Measurements from ENCODE around the gene LRP3.

LRP3 gene

DNA sequence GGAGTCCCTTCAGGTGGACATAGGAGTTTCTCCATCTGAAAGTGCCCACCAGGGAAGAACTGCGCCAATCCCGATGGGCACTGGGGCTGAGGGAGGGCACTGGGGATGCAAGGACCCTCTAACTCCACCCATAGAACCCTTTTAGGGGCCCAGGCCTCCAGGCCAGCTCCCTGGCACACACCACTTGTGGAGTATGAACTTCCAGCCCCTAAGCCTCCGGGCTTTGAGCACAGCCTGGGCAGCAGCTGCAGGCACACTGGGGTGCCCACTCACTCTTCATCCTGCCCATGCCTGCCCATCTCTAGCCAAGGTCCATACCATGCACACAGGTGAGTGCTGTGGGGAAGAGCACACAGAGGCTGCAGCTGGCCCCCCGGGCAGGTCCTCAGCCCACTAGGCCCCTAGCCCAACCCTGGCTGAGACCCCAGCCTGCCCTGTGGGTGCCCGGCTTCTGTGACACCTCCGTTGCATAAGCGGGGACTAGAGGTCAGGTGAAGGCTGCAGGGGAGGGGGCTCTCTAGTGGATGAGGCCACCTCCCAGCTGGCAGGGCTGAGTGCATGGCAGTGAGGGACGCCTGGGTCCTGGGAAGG lies 46.1 kb downstream of the LRP3 start:
- no peak for DNase-seq

DNA sequence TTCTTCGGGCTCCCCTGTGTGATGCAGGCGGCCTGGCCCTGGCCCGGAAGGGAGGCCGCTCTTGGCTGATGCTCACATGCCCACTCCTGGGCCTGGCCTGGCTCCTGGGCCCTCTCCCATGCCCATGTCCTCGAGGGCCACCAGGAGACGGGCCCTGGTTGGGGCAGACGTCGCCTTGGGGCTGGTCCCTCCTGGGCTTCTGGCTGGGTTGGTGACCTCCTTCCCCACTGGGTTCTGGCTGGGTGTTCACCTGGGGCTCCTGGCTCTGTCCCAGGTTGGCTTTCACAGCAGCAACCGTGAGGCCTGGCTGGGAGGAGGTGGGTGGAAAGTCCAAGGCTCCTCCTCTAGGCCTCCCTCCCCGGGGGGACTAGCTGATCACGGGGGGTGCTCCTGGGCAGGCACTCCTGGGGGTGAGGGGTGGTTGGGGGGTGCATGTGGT lies 47.0 kb downstream of the LRP3 start:
- no peak for DNase-seq

DNA sequence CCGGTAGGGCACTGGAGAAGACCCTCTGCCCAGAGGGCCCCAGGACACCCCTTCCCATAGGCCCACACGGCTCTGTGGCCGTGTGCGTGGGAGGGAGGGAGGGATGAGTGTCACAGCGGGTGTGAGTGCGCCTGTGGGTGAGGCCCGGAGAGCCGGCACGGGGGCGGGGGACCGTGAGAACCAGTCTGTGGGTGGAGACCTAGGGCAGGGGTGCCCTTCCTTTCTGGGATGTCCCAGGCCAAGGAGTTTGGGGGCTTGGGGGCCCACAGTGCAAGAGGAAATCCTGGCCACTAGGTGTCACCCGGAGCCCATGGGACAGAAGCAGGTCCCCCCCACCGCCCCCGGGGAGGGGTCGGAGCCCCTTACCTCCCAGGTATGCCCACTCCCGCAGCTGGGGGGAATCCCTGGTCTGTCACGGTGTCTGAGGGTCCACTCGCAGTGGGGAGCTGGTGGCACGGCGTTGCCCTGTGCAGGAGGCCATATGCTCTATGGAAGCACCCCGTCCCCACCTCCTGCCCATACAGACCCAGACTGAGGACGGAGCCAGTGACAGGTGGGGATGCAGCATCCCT lies 47.5 kb downstream of the LRP3 start:
- DNase-seq = no peak

DNA sequence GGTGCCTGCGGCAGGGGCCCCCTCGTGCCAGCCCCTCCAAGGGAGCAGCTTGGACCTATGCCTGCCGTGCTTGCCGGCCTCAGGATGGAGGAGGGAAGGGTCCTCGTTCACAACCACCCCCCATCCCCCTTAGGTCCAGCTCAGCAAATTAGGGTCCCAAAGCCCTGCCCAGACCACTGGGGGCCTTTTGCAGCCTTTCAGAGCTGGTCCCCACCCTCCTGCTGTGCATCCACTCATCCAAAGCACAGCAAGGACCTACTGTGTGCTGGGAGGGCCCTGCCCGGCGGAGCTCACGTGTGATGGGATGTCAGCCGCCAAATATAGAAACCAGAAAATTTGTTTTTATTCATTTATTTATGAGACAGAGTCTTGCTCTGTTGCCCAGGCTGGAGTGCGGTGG lies 48.0 kb downstream of the LRP3 start:
- no peak for DNase-seq

DNA sequence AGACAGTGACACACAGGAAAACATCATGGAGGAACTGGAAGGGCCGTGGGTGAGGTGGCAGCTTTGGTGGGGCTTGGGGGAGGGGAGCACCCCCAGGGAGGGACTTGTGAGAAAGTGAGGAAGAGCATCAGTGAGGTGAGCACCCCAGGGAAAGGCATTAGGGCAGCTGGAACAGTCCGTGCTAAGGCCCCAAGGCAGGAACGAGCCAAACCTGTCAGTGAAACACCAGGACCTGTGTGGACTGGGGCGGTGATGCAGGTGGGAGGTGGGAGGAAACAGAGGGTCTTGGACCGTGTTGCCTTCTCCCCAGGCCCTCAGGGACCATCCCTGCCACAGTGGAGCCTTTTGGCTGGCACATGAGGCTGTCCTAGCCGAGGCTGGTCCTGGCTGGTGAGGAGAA lies 48.8 kb downstream of the LRP3 start:
- no peak for DNase-seq

DNA sequence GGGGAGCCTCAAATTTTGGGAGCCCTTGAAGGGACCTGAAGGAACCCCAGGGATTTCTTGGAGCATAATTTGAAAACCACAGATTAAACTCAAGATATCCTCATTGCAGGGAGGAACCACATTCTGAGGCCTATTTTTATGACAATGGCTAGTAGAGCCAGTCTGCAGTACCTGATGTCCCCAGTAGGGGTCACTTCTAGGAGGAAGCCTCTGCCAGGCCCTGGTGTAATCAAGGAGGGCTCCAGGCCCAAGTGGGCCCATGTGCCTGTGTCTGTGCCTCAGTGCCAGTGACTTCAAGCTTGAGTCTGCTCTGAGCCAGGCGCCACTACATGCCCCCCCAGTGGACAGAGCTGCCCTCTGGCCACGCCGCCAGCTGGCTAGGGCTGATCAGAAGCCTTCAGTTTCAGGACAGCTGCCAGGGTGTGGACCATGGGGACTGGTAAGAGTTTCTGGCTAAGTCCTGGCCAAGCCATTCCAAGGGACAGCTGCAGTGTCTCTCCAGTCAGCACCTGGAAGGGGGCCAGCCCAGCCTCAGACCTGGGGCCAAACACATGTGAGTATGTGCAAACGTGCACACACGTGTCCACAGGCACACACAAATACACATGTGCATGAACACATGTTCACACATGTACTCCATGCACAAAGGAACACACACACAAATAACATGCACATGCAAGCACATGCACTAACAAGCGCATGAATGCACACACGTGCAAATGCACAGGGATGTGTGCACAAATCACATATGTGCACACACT lies 52.0 kb downstream of the LRP3 start:
- DNase-seq = no peak

DNA sequence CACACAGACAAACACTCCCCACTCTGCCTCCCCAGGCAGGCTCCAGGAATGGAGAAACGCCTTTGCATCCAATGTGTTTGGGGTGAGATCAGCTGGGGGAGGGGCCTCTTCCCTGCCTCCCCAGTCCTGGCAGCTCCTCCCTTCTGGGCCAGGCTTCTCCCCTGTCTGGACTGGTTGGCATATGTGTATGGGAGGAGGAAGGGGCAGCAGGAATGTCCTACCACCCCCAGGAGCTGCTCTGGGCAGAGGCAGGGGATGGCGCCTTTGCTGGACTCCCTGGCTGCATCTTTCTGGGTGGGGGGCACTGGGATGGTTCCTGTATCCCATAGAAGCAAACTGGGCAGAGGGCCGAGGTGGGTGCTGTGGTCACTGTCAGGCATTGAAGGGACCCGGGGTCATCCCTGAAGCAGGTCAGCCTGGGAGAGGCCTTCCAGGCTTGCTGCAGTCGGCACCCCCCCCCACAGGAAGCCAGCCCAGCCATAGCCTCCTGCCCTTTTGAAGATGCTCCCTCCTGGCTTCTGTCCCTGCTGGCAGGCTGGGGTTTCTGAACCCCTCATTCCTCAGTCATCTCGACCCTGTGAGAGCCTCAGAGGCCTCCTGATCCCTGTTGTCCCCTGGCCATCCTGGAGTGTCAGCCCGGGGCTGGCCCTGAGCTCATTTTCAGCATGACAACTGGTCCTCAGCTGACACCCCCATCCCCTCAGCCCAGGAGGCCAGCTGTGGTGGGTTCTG lies 52.7 kb downstream of the LRP3 start:
- DNase-seq = no peak

DNA sequence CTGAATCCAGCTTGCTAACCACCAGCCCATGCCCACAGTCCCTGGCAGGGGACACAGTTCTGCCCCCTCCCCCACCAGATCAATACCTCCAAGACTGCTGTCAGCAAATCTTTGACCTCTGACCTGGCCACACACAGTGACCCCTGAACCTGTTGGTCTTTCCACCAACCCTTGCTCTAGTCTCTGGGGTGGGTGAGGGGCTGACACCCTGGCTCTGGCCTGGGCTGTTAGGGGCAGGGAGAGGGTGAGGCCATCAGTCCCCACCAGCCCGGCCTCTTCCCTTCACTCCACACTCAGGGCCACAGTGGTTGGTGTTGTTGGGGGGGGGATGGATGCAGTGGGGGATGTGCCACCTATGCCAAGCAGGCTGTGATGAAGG lies 53.3 kb downstream of the LRP3 start:
- no peak for DNase-seq

DNA sequence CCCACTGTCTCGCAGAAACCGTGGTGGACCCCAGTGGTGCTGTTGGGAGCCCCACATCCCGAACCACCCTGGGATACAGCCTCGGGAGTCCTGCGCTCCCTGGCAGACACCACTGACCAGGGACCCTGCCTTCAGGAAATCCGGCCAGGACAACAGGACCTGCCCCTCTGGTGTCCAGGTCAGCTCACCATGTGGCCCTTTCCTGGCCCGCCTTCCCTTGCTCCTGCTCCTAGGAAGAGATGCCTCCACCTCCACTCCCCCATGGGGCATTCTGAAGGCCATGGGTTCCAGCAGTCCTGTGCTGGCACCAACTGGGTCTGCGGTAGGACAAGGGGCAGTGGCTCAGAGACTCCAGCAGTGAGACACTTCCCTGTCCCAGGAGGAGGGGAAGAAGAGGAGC lies 54.0 kb downstream of the LRP3 start:
- DNase-seq = no peak

DNA sequence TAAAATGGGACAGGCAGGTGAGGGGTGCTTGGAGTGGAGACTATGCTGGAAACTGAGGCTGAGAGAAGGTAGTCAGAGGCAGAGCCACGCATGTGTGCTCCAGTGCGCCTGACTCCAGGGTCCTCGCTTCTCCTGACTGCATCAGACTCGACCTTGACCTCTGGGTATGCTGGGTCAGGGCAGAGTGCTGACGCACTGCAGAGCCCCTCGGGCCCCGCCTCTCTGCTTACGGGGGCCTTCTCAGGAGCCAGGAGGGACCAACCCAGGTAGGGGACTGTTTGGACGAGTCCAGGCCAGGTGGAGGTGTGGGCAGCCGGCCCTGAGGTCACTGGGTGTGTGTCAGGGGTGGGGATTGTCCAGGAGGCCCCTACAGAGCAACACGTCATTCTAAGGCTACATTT lies 54.4 kb downstream of the LRP3 start:
- no peak for DNase-seq

DNA sequence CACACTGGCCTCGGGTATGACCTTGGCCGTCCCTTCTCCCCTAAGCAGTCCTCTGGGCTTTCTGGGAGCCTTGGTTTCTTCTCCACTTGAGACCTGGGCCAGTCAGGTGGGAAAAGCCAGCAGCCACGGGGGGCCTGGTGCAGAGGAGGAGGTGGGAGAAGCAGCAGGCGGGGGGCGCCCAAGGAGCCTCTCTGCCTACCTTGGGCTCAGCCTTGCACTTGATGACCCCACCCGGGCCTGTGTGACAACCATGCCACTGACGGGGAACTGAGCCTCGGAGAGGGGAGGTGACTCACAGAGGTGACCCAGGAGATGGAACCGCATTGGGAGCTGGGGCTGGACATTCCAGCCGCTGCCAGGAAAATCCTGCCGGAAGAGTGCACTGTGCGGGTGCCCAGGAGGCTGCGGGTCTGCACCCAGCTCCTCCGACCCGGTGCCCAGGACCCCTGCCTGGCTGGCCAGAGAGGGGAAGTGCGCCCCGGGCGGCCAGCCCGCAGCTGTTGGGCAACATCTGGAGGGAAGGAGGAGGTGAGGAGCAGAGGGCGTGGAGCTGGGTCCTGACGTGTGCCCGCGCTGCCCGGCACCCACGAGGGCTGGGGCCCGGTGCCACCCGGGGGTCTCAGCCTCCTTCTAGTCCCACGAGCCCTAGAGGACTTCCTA lies 55.0 kb downstream of the LRP3 start:
- no peak for DNase-seq

DNA sequence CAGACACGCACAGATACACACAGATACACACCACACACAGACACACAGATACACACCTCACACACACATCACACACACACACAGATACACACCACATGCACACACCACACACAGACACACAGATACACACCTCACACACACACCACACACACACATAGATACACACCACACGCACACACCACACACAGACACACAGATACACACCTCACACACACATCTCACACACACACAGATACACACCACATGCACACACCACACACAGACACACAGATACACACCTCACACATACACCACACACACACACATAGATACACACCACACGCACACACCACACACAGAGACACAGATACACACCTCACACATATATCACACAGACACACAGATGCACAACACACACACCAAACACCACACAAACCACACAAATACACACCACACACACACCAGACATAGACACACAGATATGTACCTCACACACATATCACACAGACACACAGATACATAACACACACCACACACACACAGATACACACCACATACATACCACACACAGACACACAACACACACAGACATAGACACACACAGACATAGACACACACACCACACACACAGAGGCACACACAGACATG lies 55.7 kb downstream of the LRP3 start:
- no peak for DNase-seq

DNA sequence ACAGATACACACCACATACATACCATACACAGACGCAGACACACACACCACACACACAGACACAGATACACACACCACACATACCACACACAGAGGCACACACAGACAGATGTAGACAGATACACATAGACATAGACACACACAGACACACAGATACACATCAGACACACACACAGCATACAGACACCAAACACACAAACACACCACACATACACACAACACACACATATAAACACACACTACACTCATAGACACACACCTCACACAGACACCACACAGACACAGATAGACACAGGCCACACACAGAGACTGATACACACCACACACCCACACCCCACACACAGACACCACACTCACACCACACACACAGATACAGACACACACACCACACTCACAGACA lies 56.4 kb downstream of the LRP3 start:
- DNase-seq = no peak

DNA sequence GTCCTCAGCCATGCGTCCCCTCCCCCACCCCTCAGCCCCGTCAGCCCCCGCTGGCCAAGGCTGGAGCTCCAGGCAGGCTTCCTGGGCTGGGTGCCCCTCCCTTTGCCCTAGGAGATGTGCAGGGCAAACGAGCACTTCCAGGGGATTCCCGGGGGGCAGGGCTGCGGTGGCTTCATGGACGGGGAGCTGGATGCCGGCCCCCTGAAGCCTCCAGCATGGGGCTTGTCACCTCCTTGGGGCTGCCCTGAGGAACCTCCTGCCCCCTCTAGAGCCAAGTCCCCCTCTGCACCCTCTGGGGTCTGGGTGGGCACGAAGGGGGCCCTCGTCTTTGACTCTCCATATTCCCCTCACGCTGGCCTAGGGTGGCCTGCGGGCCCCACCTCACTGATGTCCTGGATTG lies 56.9 kb downstream of the LRP3 start:
- no peak for DNase-seq

DNA sequence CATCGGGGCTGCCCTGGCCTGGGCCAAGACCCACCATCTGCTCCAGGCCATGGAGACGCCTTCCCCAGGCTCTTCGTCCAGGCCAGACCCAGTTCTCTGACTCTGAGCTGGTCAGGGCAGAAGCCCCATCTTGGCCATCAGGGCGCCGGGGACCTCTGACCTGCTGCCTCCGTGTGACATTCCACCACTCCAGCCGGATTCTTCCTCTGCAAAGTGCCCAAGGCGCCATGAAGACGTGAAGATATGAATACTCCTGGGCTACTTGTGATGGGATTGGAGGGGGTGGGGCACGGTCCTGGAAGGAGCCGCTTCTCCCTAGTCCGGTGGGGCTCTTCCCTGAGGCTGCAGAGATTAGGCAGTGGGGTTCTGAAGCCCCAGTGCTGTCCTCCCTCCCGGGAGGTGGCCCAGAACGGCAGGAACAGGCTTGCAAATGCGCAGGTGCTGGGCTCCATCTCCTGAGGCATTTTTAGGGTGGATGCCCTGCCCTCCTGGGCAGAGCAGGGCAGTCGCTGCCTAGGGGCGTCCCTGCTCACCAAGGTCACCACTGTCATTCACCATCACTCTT lies 57.5 kb downstream of the LRP3 start:
- no peak for DNase-seq

DNA sequence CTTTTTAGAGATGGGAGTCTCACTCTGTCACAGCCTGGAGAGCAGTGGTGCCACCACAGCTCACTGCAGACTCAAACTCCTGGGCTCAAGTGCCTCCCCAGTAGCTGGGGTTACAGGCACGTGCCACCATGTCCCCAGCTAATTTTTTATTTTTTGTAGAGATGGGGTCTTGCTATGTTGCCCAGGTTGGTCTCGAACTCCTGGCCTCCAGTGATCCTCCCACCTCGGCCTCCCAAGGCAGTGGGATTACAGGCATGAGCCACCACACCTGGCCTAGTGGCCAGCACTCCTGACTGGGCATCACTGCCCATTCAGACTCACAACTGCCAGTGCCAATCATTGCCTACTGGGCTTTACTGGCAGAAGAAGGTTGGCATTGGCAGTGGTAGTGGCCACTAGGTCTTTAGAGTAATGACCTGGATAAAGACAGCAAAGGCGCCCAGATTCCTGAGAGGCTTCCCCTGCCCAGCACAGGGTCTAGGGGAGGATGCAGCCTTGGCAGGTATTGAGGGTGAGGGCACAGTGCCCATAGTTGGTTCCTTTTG lies 58.4 kb downstream of the LRP3 start:
- DNase-seq = no peak

DNA sequence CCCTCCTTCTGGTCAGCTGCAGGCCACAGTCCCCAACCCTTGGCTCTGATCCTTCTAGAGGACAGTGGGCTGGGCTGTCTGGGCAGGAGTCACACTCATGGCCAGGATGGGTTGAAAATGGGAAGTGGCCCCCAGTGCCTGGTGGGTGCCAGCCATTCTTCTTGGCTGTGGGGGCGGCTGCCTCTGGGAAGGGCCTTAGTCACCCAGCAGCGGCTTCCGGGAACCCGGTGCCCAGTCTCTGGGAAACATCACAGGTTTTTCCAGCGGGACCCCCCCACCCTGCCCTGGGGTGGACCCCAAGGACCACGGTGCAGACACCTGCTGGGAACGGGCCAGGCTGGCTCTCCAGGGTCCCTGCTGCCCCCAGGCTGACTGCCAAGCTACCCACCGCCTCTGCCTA lies 58.8 kb downstream of the LRP3 start:
- no peak for DNase-seq

DNA sequence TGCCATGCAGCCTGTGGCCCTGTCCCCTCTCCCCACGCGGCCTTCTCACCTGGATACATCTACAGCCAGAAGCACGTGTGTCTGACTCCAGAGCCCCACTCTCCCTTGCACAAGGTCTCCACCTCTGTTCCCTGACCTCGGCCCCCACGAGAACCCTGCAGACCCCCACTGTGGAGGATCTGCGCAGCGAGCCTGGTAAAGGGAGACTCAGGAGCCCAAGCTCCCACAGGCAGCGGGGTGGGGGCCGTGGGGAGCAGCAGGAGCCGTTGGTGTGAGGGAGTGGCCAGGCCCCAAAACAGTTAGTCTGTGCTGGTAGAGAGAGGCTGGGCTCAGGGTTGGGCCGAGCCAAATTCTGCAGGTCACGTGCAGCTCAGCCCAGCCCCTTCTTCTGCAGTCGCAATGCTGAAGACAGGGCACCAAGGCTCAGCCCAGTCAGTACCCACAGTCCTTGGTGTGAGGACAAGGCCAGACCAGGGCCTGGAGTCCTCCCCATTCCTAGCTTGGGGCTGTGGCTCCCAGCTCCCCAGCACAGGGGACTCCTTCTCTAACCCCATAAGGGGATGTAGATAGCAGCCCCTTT lies 60.2 kb downstream of the LRP3 start:
- DNase-seq = no peak

DNA sequence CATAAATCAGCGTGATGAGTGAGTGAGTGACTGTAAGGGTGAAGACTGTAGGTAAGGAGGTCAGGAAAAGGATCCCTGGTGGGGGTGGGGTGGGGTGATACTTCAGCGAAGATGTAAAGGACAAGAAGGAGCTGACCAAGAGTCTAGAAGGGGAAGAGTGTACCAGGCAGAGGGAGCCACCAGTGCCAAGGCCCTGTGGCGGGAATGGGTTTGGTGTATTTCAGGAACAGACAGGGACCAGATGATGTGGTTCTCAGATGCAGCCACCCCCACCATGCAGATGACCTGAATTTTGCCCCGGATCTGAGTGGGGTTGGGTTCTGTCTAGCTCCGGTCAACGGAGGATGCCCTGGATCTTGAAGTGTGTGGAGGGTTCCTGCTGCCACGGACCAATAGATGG lies 61.7 kb downstream of the LRP3 start:
- DNase-seq = no peak

DNA sequence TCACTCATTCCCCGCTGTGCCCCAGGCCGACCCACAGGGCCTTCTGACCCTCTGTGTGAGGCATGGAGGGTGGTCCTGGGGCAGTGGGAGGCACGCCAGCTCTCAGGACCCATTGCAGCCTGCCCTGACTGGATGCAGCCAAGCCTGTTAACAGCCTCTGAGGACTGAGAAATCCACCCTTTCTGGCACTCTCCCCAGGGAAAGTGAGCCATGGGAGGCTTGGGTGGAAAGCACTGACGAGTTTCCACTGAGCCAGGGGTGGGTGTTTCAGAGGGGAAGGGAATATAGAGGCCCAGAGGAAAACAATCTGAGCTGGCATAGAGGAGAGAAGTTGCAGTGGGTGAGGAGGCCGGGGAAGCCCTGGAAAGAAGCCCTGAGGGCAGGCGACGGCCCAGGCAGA lies 62.1 kb downstream of the LRP3 start:
- no peak for DNase-seq

DNA sequence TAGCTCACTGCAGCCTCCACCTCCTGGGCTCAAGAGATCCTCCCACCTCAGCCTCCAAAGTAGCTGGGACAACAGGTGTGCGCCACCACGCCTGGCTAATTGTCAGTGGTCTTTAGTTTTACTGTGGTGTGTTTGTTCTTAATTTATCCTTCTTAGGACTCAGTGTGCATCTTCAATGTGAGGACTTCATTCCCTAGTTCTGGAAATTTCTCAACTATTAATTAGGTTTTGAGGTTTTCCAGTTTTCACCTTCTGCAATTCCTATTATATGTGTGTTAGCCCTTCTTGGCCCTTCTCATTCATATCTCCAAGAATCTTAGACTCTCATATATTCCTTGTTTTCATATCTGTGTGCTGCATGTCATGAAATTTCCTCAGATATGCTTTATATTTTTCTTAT lies 63.7 kb downstream of the LRP3 start:
- DNase-seq = no peak
